AG08396 (cell line): Measurements from ENCODE around the gene DPH2.
A peak's percentile ranks its signal among the peaks of the same experiment; 100 is the strongest.

ENCODE experiments used
- DNase-seq: peaks from one replicate; pipeline ENCODE4 v3.0.0; 2012; ENCODE audit warnings: low spot score, mixed read lengths

Gene DPH2

DNA sequence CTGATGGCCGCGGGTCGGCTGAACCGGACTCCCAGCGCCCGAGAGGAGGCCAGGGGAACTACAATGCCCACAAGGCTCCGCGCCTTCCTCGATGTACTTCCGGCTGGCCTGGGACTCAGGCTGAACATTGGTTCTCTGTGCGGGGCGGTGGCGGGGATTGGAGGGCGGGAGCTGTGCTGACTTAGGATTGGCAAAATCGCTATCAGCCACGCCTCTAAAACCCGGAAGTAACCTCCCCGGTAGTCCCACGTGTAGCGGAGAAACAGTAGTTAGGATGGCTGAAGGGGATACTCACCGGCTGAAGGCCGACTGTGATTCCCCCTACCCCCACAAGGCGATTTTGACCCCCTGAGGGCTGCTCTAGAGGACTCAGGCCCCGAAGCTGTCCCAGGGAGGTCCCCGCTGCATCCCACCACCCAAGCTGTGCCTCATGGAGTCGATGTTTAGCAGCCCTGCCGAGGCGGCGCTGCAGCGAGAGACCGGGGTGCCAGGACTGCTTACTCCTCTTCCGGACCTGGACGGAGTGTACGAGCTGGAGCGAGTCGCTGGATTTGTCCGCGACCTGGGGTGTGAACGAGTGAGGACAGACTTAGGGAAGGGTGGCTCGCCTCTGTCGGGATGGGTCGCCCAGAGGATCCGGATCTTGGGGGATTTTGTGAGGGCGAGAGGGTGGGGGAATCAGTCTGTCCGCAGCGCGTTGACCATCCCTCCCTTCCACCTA lies at the start of gene DPH2:
DPH2 (plus strand) TSS at position 265 of the 721 bp plus-strand sequence; CDS start at position 431, 166 bp downstream.
- DNase-seq: peak; percentile 98

GRCh38 chr1:43921022-43921421 lies 48.8 kb upstream of the DPH2 start:
- DNase-seq: no peak

- DNase-seq: no peak
These were observed 45.3 kb upstream of the DPH2 start for GRCh38 chr1:43924516-43924915.

DNA sequence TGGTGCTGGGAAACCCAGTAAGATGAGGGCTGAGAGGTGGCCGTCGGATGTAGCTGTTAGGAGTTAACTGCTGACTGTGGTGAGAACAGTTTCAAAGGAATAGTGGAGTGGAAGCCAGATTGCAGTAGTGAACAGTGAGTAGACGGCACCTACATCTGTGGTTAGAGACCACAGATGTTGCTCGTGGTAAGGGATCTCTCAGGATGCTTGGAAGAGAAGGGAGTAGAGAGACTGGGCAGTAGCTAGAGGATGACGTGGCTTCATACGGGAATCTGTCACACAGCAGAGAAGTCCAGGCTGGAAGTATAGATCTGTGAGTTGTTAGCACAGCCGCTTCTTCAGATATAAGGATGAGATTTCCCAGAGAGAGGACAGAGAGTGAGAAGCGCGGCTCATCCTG lies 44.0 kb upstream of the DPH2 start:
- DNase-seq: no peak

- no peak for DNase-seq
These were observed 39.5 kb upstream of the DPH2 start for GRCh38 chr1:43930168-43930948.

DNA sequence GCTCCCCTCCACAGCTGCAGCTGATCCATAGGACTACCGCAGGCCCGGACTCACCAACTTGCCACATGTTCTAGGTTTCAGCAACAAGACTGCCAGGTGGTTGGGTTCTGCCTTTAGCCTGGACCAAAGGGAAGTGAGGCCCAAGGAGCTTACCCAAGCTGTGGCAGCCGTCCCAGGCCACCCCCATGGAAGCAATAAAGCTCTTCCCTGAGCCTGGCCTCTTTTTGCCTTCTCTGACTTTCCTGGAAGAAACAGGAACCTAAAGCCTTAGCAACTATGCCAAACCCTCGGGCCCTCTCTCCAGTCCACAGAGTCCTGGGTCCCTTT lies 38.9 kb upstream of the DPH2 start:
- no peak for DNase-seq

DNA sequence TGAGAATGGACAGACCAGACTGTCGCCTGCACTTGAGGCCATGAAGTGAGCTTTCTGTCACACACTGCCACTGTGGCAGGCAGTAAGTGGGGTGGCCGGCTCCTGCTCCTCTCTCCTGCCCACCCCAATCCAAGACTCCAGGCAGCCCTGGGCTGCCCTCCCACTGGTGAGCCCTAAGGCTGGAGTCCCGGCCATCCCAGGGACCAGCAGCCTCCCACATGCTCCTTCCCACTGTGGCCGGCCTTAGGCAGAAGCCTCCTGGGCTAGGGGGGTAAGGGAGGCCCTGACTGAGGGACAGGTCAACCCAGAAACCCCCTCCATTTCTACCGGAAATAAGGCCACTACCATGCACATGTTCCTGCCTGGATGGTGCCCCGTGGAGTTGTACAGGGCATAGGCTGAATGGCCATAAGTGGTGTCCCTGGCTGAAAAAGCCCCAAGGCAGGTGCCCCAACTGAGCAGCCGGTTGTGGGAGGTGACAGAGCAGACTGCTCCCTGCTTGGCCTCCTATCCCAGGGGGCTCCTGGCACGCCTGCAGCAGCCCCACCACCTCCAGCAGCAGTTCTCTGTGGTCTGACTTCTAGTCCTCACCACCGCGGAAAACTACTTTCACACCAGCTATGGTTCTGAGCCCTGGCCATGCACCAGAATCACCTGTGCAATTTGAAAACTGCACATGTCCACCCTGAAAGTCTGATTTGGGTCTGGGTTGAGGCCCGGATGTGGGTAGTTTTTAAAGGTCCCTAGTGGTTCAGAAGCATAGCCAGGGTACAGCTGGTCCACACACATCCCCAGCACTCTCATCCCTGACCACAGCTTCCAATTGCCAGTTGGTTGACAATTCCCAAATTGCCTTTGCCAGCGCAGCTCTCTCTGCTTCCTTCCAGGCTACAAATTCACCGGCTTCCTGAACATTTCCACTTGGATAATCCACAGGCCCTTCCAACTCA lies 37.8 kb upstream of the DPH2 start:
- DNase-seq: peak; percentile 23

GRCh38 chr1:43932786-43933385 lies 36.9 kb upstream of the DPH2 start:
- peak; percentile 80 for DNase-seq

DNA sequence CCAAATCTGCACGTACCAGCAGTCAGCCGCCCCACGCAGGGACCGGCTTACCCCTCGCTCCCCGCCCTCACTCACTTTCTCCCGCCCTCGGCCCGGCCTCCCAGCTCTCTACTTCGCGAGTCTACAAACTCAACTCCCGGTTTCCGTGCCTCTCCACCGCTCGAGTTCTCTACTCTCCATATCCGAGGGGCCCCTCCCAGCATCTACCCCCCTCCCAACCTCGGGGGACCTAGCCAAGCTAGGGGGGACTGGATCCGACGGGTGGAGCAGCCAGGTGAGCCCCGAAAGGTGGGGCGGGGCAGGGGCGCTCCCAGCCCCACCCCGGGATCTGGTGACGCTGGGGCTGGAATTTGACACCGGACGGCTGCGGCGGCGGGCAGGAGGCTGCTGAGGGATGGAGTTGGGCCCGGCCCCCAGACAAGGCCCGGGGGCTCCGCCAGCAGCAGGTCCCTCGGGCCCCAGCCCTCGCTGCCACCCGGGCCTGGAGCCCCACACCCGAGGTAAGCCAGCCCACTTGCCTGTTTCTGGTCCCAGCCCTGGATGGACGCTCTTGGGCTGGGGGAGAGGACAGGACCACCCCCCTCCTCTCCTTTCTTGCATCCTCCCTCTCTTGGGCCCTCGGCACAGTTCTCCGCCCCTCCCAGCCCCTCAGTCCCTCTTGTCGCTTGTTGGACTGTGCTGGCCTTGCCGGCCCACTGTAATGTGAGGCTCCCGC lies 36.3 kb upstream of the DPH2 start, which contains the start of gene ARTN:
ARTN (plus strand) TSS at position 416 of the 715 bp plus-strand sequence. CDS start 1,856 bp downstream, outside the sequence.
- DNase-seq: peak; percentile 50

GRCh38 chr1:43934101-43934985 lies 35.5 kb upstream of the DPH2 start:
- peak; percentile 85 for DNase-seq

DNA sequence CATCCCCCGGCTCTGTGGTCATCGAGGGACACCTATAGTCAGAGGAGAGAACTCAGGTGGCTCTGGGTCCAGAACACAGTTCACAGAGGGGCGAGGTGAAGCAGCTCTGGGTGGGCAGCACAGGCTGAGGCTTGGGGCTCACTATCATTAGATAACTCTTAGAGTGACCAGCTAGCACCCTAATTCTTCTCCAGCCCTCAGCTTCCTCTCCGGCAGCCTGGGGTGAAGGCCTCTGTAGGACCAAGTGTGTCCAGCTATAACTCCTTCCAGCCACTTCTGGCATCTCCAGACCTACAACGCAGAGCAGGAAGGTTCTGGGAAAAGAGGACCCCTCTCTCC lies 34.9 kb upstream of the DPH2 start:
- no peak for DNase-seq

GRCh38 chr1:43935711-43936427 lies 33.9 kb upstream of the DPH2 start:
- peak; percentile 19 for DNase-seq

GRCh38 chr1:43936431-43937151 lies 33.2 kb upstream of the DPH2 start:
- peak; percentile 69 for DNase-seq

DNA sequence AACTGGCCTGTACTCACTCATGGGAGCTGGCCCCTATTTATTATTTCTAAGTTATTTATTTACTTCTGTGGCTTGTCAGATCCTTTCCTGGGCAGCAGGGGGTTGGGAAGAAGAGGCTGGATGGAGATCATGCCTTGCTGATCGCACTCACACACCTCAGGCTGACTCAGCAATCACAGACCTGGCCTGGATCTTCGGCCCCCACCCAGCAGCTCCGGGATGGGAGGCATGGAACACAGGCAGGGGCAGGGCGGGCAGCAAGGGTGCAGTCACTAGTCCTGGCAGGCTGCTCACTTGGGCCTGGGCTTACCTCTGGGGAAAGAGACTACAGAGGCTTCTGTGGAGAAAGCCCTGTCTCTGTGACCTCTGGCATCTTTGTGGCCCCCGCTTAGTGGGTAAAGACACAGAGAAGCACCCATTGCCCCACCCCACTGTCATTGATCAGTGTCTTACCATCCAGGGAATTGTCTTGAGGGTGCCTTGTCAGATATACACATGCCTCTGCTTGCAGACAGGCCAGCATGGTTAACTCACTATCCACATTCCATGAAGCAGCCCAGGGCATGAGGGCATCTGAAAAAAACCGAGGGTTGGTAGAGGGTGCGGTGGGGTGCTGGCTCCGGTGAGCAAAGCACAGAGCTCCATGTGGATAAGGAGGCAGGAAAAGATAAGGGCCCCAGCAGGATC lies 32.5 kb upstream of the DPH2 start:
- no peak for DNase-seq

- DNase-seq: no peak
These were observed 31.4 kb upstream of the DPH2 start for GRCh38 chr1:43938383-43938782.

- no peak for DNase-seq
These were observed 30.8 kb upstream of the DPH2 start for GRCh38 chr1:43938892-43939587.

DNA sequence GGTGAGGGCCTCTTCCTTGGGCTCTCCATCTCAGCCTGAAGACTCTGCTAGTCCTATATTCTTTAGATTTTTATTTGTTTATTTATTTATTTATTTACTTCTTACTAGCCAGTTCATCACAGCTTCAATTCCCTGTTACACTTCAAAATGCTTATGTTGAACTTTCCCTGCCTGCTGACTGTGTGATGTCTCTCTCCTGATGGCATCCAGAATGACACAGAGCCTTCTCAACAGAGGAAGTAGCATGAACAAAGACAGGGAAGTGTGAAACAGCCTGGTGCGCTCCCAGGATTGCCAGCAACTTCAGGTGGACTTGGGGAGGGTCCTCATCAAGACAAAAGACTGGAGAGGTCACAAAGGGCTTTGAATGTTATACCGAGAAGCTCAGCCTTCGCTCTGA lies 27.4 kb upstream of the DPH2 start:
- no peak for DNase-seq

DNA sequence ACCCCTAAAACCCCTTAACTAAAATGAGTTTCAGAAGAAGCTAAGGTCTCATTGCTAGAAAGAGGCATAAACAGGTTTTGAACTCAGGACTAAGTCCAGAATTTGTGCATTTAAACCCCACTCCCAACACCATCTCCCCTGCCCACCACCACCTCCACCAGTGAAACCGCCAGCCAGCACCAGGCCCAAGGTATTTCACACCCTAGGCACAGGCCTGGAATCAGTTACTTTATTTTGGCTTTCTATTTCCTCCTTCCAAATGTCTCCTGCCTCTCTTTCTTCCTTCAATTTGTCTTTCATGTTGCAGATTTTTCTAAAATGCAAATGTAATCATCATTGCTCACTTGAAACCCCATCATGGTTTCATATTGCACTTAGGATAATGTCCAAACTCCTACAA lies 24.9 kb upstream of the DPH2 start:
- no peak for DNase-seq
